H9 (cell line): Measurements from ENCODE around the gene BCAS1. TPM values are rescaled to one million over a fixed set of nuclear protein-coding genes. Genes with fewer than 3 reads are reported as not detected.

Experiments used
- DNase-seq: peaks from one replicate; pipeline ENCODE4 v3.0.0-alpha.2; 2017
- H2AFZ ChIP-seq: one replicate; pipeline ENCODE4 v1.6.1; 2013; ENCODE audit warnings: mild to moderate bottlenecking, low read length, control low read depth, moderate library complexity
- H2AK5ac ChIP-seq: 2 replicates; pipeline ENCODE4 v1.6.1; 2013; ENCODE audit warnings: low read length, control low read depth, mixed read lengths; ENCODE audit not compliant: insufficient read length
- H2BK120ac ChIP-seq: one replicate; pipeline ENCODE4 v1.6.1; 2013; ENCODE audit warnings: low read depth, mild to moderate bottlenecking, low read length, control low read depth, inconsistent platforms; ENCODE audit not compliant: poor library complexity, severe bottlenecking
- H2BK12ac ChIP-seq: 2 replicates; pipeline ENCODE4 v1.6.1; 2013; ENCODE audit warnings: low read length, control low read depth, mixed read lengths, low read depth; ENCODE audit not compliant: insufficient read length
- H2BK15ac ChIP-seq: 2 replicates; pipeline ENCODE4 v1.6.1; 2013; ENCODE audit warnings: low read depth, low read length, control low read depth
- H2BK20ac ChIP-seq: one replicate; pipeline ENCODE4 v1.6.1; 2013; ENCODE audit warnings: low read depth, mild to moderate bottlenecking, low read length, control low read depth, inconsistent platforms; ENCODE audit not compliant: poor library complexity, severe bottlenecking
- H2BK5ac ChIP-seq: 2 replicates; pipeline ENCODE4 v1.6.1; 2013; ENCODE audit warnings: low read length, control low read depth, mixed read lengths; ENCODE audit not compliant: insufficient read length
- H3K14ac ChIP-seq: 2 replicates; pipeline ENCODE4 v1.6.1; 2013; ENCODE audit warnings: low read length, control low read depth; ENCODE audit not compliant: insufficient read depth
- H3K18ac ChIP-seq: 2 replicates; pipeline ENCODE4 v1.6.1; 2013; ENCODE audit warnings: low read depth, mild to moderate bottlenecking, mixed read lengths, low read length, control low read depth; ENCODE audit not compliant: insufficient read length
- H3K23ac ChIP-seq: 2 replicates; pipeline ENCODE4 v1.6.1; 2013; ENCODE audit warnings: low read length, control low read depth, mixed read lengths, low read depth; ENCODE audit not compliant: insufficient read length
- H3K23me2 ChIP-seq: 2 replicates; pipeline ENCODE4 v1.6.1; 2013; ENCODE audit warnings: low read depth, mild to moderate bottlenecking, mixed read lengths, low read length, control low read depth; ENCODE audit not compliant: insufficient read length, poor library complexity, severe bottlenecking
- H3K27ac ChIP-seq: 2 replicates; pipeline ENCODE4 v1.5.1; 2013; ENCODE audit warnings: low read length, control low read depth, mixed read lengths, low read depth; ENCODE audit not compliant: insufficient read length
- H3K27me3 ChIP-seq: 2 replicates; pipeline ENCODE4 v1.6.1; 2013; ENCODE audit warnings: low read length, control low read depth, inconsistent platforms; ENCODE audit not compliant: insufficient read depth
- H3K4ac ChIP-seq: 2 replicates; pipeline ENCODE4 v1.6.1; 2013; ENCODE audit warnings: low read depth, mild to moderate bottlenecking, control low read depth, inconsistent platforms, low read length, moderate library complexity
- H3K4me1 ChIP-seq: 2 replicates; pipeline ENCODE4 v1.6.1; 2013; ENCODE audit warnings: low read length, control low read depth, inconsistent platforms; ENCODE audit not compliant: insufficient read depth
- H3K4me2 ChIP-seq: 2 replicates; pipeline ENCODE4 v1.6.1; 2013; ENCODE audit warnings: low read length, control low read depth, mixed read lengths; ENCODE audit not compliant: insufficient read length, insufficient read depth
- H3K56ac ChIP-seq: 2 replicates; pipeline ENCODE4 v1.6.1; 2013; ENCODE audit warnings: low read depth, mild to moderate bottlenecking, mixed read lengths, low read length, control low read depth; ENCODE audit not compliant: insufficient read length
- H3K79me1 ChIP-seq: 2 replicates; pipeline ENCODE4 v1.6.1; 2013; ENCODE audit warnings: low read depth, mild to moderate bottlenecking, moderate library complexity, low read length, control low read depth, inconsistent platforms; ENCODE audit not compliant: insufficient read depth, poor library complexity, severe bottlenecking
- H3K79me2 ChIP-seq: 2 replicates; pipeline ENCODE4 v1.6.1; 2013; ENCODE audit warnings: low read length, control low read depth, inconsistent platforms; ENCODE audit not compliant: insufficient read depth
- H3K9ac ChIP-seq: 2 replicates; pipeline ENCODE4 v1.6.1; 2013; ENCODE audit warnings: low read length, control low read depth, mixed read lengths; ENCODE audit not compliant: insufficient read length; ENCODE audit errors: extremely low read depth
- H3K9me3 ChIP-seq: one replicate; pipeline ENCODE4 v1.6.1; 2013; ENCODE audit warnings: low read depth, low read length, inconsistent platforms; ENCODE audit not compliant: control insufficient read depth
- H3T11ph ChIP-seq: one replicate; pipeline ENCODE4 v1.6.1; 2013; ENCODE audit warnings: mild to moderate bottlenecking, low read length, control low read depth, inconsistent platforms
- H4K20me1 ChIP-seq: one replicate; pipeline ENCODE4 v1.6.1; 2013; ENCODE audit not compliant: control insufficient read depth, insufficient read length, insufficient read depth
- H4K5ac ChIP-seq: 2 replicates; pipeline ENCODE4 v1.6.1; 2013; ENCODE audit warnings: low read depth, mild to moderate bottlenecking, mixed read lengths, low read length, control low read depth; ENCODE audit not compliant: insufficient read length
- H4K8ac ChIP-seq: replicated peaks from 2 replicates; pipeline ENCODE4 v1.6.1; 2013; ENCODE audit warnings: low read length, control low read depth, mixed read lengths, low read depth; ENCODE audit not compliant: insufficient read length
- H4K91ac ChIP-seq: 2 replicates; pipeline ENCODE4 v1.6.1; 2013; ENCODE audit warnings: low read depth, mild to moderate bottlenecking, moderate library complexity, mixed read lengths, low read length, control low read depth; ENCODE audit not compliant: insufficient read length
- H3K27ac Mint-ChIP-seq, 3 experiments: 2 replicates in 2 of 3; 3 replicates in 1 of 3; pipeline ENCODE4 v1.8.0; 2020 to 2021; ENCODE audit warnings: mixed read lengths in 3 of 3, mild to moderate bottlenecking in 1 of 3, moderate library complexity in 1 of 3
- H3K27me3 Mint-ChIP-seq: 2 replicates; pipeline ENCODE4 v1.8.0; 2021; ENCODE audit warnings: low read depth, mild to moderate bottlenecking, moderate library complexity, mixed read lengths
- H3K36me3 Mint-ChIP-seq, 3 experiments: 2 replicates in 2 of 3; 3 replicates in 1 of 3; pipeline ENCODE4 v1.8.0; 2020 to 2021; ENCODE audit warnings: low read depth in 3 of 3, mixed read lengths in 3 of 3; ENCODE audit not compliant: insufficient read depth in 1 of 3
- H3K4me1 Mint-ChIP-seq, 2 experiments: 2 replicates each; pipeline ENCODE4 v1.8.0; 2020; ENCODE audit warnings: mixed read lengths in 2 of 2
- H3K4me3 Mint-ChIP-seq, 2 experiments: 2 replicates in 1 of 2; 3 replicates in 1 of 2; pipeline ENCODE4 v1.8.0; 2020 to 2021; ENCODE audit warnings: mild to moderate bottlenecking in 2 of 2, mixed read lengths in 2 of 2, moderate library complexity in 1 of 2
- H3K9me3 Mint-ChIP-seq, 2 experiments: 2 replicates in 1 of 2; 3 replicates in 1 of 2; pipeline ENCODE4 v1.8.0; 2020; ENCODE audit warnings: mild to moderate bottlenecking in 2 of 2, mixed read lengths in 2 of 2, moderate library complexity in 1 of 2
- WGBS: extraction: QIAGEN DNeasy Blood & Tissue Kit; methylation state at CpG from one replicate; pipeline ENCODE4 v1.1.7; 2013; ENCODE audit warnings: missing lambda C conversion rate, low lambda C conversion rate, mixed read lengths; ENCODE audit not compliant: insufficient read length; ENCODE audit errors: extremely low coverage; 5-methylcytosine and 5-hydroxymethylcytosine counted together
- total RNA-seq: library from RNA; stranded (reverse); gene quantifications from 2 replicates; pipeline ENCODE4 v1.2.1, GENCODE V29; 2021
- TF ChIP-seq, protein P1 (sequence below): fragments of 200-600 bp; sonication (generic); conservative IDR thresholded peaks from 3 replicates; pipeline ENCODE4 v1.8.0; 2021; ENCODE audit warnings: antibody characterized with exemption, mild to moderate bottlenecking

Gene BCAS1
- total RNA-seq, 1 experiment from 2014 or later: 0.15 TPM

- H3K18ac ChIP-seq: no peak overlapping the region
- H2AFZ ChIP-seq: no peak overlapping the region
- H2AK5ac ChIP-seq: no peak overlapping the region
These were observed 32.9 kb downstream of the BCAS1 start for GRCh38 chr20:54037525-54037924.

More at GRCh38 chr20:54037525-54037924, 32.9 kb downstream of the BCAS1 start:
- Histone ChIP-seq H4K5ac (no peak overlapping the region), H2BK5ac (no peak overlapping the region), H4K8ac (no peak overlapping the region), H3K14ac (no peak overlapping the region), H2BK15ac (no peak overlapping the region), H3K9me3 (no peaks in the 10 kb centered on the region), H3K23ac (no peak overlapping the region), H4K20me1 (no peaks in the 10 kb centered on the region), H3K9ac (no peak overlapping the region), H3K79me2 (no peaks in the 10 kb centered on the region), H2BK120ac (no peak overlapping the region), H3K4me1 (no peaks in the 10 kb centered on the region), H2BK12ac (no peak overlapping the region), H3T11ph (no peak overlapping the region), H3K79me1 (no peaks in the 10 kb centered on the region), H3K4me2 (no peak overlapping the region), H4K91ac (no peak overlapping the region), H3K56ac (no peak overlapping the region), H3K23me2 (no peaks in the 10 kb centered on the region), H2BK20ac (no peak overlapping the region), H3K27ac (no peak overlapping the region), H3K27me3 (no peaks in the 10 kb centered on the region), H3K4ac (no peak overlapping the region)
- no CpG with 5 or more reads among the region's 1 CpG for WGBS
- Mint-ChIP-seq H3K4me3 (no peak overlapping the region), H3K27ac (no peak overlapping the region), H3K36me3 (no peaks in the 10 kb centered on the region), H3K27me3 (no peaks in the 10 kb centered on the region), H3K4me1 (no peaks in the 10 kb centered on the region), H3K9me3 (no peaks in the 10 kb centered on the region)
- TF ChIP-seq, protein P1, sequence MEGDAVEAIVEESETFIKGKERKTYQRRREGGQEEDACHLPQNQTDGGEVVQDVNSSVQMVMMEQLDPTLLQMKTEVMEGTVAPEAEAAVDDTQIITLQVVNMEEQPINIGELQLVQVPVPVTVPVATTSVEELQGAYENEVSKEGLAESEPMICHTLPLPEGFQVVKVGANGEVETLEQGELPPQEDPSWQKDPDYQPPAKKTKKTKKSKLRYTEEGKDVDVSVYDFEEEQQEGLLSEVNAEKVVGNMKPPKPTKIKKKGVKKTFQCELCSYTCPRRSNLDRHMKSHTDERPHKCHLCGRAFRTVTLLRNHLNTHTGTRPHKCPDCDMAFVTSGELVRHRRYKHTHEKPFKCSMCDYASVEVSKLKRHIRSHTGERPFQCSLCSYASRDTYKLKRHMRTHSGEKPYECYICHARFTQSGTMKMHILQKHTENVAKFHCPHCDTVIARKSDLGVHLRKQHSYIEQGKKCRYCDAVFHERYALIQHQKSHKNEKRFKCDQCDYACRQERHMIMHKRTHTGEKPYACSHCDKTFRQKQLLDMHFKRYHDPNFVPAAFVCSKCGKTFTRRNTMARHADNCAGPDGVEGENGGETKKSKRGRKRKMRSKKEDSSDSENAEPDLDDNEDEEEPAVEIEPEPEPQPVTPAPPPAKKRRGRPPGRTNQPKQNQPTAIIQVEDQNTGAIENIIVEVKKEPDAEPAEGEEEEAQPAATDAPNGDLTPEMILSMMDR: no peak
- no peak for DNase-seq
